GM21526 (cell line): ENCODE results near the gene SEC61A2.
"Not testable (repeated sequence)": the region's sequence is repeated elsewhere in the genome, so short reads cannot be mapped to it uniquely, and the experiment has no call there.

Source experiments
- ATAC-seq: cut with Tn5 transposase; IDR thresholded peaks from one replicate; pipeline ENCODE4 v1.9.1; 2021; ENCODE audit warnings: moderate library complexity; ENCODE audit not compliant: unreplicated experiment, low FRiP score

SEC61A2 gene

DNA sequence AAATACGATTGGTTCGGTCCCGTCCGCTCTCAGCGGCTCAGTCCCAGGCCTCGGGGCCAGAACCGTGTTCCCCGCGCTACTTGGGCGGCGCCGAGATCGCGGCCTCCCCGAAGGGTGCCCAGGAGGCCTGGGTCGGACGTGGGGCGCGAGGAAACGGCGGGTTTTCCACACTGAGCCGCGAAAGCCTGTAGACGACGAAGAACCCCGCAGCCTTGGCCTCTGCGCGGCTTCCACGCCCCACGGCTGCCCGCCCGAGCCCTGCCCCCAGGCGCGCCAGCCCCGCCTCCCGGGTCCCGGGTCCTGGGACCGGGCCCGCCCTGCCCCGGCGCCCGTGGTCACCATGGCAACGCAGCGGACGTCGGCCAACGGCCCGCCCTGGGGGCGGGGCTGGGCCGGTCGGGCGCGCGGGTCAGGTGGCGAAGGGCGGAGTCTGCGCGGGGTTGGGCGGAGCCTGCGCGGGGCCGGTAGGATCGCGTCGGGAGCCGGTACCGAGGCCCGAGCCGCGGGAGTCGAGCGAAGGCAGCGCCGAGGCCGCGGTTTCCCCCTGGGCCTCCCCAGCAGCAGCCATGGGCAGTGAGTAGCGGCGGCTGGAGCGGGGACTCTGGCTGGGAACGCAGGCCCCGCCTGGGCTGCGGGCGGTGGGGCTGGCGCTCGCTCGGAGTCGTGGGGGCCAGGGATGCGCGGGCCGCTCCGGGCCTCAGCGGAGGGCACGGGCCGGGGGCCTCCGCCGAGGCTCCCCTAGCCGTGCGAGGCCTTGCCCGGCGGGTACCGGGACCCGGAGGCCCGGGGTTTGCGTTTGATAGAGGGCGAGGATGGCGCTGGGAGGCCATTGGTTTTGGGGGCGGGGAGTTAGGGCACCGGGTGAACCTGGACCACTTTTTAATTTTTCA is at the start of gene SEC61A2:
SEC61A2 (plus strand) TSS at position 456 of the 890 bp plus-strand sequence; CDS start at position 567, 111 bp downstream.
- ATAC-seq = peak; percentile 83

GRCh38 chr10:12081470-12081869 is 48.0 kb upstream of the SEC61A2 start:
- ATAC-seq = no peak

DNA sequence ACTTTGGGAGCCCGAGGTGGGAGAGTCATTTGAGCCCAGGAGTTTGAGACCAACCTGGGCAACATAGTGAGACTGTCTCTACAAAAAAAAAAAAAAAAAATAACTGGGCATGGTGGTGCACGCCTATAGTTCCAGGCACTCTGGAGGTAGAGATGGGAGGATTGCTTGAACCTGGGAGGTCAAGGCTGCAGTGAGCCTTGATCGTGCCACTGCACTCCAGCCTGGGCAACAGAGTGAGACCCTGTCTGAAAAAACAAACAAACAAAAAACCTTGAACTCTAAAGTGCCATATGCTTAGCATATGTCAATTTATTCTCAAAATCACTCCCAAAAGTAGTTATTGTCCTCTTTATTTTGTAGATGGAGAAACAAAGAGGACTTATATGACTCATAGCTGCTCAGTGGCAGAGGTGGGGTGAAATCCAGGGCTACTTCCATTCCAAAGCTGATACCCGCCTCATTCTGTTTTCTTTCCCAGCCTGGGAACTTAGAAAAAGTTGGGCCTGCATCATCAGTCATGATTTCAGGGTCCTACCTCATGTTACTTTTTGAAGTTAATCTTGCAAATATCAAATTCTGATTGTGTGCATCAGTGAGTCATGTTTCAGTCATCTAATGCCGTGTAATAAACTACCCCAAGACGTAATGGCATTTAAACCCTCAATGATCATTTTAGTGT is 47.5 kb upstream of the SEC61A2 start:
- ATAC-seq = no peak

DNA sequence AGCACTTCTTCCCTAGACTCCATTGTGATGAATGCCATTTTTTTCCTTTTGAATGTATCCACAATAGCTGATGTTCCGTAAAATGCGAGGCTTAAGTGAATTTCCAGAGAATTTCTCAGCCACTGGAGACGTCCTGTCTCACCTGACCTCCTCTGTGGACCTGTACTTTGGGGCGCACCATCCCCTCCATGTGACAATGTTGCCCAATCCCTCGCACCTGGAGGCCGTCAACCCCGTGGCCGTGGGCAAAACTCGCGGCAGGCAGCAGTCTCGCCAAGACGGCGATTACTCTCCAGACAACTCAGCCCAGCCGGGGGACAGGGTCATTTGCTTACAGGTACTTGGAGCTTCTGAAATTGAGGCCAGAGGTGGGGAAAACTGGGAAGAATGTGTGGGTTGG is 40.6 kb upstream of the SEC61A2 start:
- no peak for ATAC-seq

DNA sequence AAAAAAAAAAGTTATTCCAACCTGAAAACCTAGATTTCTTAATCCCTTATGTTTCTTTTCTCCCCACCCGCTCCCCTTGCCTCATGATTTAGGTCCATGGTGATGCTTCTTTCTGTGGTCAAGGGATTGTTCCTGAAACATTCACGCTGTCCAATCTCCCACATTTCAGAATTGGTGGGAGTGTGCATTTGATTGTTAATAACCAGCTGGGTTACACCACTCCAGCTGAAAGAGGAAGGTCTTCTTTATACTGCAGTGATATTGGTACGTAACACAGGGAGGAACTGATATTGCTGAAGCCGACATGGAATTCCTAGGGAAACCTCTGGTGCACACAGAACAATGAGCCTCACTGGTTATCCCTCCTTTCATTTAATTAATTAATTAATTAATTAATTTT is 38.1 kb upstream of the SEC61A2 start:
- no peak for ATAC-seq

DNA sequence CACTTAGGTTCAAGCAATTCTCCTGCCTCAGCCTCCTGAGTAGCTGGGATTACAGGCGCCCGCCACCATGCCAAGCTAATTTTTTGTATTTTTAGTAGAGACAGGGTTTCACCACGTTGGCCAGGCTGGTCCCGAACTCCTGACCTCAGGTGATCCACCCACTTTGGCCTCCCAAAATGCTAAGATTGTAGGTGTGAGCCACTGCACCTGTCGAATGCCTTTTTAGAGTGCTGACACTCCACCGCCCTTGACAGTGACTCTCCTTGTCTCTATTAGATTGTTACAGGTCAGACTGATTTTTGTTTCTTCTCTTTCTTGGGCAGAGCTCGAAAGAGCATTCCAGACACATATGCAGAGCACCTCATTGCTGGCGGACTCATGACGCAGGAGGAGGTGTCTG is 32.1 kb upstream of the SEC61A2 start:
- not testable (repeated sequence) for ATAC-seq

DNA sequence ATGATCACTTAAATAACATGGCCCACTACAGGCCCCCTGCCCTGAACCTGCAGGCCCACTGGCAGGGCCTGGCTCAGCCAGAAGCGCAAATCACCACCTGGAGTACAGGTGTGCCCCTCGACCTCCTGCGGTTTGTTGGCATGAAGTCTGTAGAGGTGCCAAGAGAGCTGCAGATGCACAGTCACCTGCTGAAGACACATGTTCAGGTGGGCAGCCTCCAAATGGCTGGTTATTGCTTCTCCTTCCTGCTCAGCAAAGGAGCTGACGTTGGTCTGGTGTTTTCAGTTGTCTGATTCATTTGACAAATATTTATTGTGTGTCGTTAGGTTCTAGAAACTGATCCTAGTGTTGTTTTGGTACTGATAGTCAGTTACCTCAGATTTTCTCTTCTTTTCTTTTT is 31.7 kb upstream of the SEC61A2 start:
- ATAC-seq = no peak

DNA sequence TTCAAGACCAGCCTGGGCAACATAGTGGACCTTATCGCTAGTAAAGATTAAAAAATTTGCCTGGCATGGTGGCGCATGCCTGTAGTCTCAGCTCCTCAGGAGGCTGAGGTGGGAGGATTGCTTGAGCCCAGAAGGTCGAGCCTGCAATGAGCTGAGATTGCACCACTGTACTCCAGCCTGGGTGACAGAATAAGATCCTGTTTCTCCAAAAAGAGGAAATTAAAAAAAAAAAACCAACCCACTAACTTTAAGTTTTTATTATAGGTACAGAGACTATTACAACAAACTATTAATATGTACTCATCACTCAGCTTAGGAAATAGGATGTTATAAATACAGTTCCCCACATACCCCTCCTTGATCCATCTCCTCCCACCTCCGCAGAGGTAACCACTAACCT is 30.5 kb upstream of the SEC61A2 start:
- no peak for ATAC-seq

DNA sequence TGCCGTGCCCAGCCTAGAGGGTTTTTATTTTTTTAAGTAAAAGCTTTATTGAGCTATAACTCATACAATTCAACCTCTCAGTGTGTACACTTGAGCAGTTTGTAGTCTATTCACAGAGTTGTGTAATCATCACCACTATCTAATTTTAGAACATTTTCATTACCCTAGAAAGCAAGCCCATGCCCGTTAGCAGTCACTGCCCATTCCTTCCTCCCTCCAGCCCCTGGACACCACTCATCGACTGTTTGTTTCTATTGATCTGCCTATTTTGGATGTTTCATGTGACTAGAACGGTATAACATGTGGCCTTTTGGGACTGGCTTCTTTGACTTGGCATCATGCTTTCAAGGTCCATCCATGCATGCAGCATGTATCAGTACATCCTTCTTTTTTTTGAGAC is 25.7 kb upstream of the SEC61A2 start:
- no peak for ATAC-seq

DNA sequence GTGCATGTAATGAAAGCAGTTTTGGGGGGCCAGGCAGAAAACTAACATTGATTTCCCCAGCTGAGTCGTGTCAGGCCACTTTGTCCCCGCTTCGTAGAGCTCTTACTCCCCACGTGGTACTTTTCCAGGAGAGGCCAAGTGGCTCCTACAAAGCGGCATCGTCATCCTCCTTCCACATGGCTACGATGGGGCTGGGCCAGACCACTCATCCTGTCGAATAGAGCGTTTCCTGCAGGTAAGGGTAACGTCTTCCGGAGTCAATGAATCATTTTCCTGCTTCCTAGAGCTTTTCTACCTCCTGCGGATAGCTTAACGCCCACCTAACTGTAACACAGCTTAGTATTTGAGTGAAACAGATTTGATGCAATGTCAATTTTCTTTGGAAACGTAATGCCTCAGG is 21.7 kb upstream of the SEC61A2 start:
- no peak for ATAC-seq

DNA sequence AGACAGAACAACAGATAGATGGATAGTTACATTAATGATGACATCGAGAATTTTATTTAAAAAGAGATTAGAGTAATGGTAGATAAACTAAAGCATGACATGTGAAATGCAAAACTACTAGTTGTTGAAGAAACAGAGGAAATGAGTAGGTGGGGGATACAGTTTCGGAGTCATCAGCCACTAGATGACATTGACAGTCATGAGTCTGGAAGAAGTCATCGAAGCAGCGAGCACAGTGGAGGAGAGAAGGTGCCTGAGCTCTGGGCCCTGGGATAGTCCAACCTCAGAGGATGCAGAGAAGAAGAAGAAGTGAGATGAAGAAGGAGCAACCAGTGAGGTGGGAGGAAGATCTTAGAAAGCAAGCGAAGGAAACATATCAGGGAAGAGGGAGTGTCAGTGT is 20.2 kb upstream of the SEC61A2 start:
- ATAC-seq = no peak

DNA sequence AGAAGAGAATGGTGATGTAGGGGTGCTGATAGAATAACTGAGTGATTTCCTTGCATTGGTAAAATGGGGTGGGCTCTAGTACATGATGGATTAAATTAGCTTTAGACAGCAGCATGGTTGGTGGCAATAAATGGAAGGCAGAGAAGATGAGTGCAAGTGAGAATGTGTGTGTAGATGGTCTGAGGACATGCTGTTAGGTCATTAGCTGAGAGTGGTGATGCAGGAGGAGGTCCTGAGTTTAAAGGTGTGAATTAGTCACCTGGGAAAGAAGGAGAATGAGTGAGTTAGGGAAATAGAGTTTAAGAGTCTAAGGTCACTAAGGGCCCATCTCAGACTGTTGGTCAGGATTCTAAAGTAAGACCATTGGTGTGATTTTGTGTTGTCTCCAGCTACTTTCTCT is 17.9 kb upstream of the SEC61A2 start:
- ATAC-seq = no peak

GRCh38 chr10:12113627-12114026 is 15.8 kb upstream of the SEC61A2 start:
- no peak for ATAC-seq

DNA sequence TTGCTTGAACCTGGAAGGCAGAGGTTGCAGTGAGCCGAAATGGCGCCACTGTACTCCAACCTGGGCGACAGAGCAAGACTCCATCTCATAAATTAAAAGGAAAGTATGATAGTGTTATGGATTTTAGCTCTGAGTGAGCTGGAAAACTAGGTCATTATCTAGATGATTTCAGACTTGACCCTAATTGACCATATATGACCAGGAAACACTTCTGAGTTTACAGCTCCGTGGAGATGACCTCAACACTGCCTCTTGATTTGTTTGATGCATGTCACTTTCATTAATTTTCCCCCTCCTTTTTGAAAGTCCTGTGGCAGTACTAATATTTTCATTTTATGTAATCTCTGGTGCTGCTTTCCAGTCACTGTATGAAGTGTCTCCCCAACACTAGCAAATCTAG is 7.8 kb upstream of the SEC61A2 start:
- no peak for ATAC-seq

GRCh38 chr10:12130237-12130872 is 878 bp downstream of the SEC61A2 start:
- peak; percentile 41 for ATAC-seq

DNA sequence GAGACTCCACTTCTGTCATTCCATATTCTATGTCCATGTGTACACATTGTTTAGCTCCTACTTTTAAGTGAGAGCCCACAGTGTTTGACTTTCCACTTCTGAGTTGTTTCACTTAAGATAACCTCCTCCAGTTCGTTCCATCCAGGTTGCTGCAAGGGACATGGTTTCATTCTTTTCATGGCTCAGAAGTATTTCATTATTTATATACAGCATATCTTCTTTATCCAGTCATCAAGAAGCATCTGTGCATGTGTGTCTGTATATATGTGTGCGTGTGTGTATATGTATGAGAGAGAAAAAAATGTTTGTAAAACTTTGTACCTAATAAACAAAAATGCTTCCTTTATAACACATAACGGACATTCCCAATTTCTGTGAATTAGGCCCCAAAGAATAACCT is 6.2 kb downstream of the SEC61A2 start:
- no peak for ATAC-seq

DNA sequence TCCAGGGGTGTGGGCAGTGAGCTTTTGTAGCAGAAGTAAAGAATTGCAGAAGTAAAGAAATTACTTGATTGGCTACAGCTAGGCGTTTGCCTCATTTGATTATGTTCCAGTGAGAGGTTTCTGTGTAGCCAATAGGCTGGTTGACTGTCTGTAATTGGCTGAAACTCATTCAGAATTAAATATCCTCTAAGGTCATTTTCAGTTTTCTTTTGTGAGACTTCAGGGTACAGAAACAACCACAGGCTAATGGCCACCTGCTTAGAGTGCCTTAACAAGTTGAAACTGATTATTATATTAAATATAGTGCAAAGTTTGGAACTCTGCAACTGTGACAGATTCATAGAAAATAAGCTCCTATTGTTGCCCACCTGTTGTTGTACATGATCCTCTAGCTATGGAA is 10.6 kb downstream of the SEC61A2 start:
- ATAC-seq = no peak

- ATAC-seq = no peak
These were observed 15.1 kb downstream of the SEC61A2 start for GRCh38 chr10:12144538-12144937.

DNA sequence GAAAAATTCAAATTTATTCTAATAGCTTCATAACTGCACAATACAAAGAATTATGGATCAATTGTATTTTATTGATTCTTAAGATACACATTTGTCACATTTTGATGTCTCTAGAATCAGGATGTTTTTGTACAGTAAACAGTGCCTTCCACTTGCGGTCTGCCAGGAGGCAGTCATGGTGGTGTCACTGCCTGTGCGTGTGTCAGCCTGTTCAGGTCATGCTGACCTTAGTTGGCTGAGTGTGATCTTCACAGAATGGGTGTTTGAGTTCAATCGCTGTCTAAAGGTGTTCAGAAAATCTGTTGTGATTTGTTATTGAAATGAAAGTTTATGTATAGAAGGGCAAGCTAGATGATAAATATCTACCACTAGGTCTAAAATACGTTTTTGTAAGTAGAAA is 20.7 kb downstream of the SEC61A2 start:
- ATAC-seq = no peak

DNA sequence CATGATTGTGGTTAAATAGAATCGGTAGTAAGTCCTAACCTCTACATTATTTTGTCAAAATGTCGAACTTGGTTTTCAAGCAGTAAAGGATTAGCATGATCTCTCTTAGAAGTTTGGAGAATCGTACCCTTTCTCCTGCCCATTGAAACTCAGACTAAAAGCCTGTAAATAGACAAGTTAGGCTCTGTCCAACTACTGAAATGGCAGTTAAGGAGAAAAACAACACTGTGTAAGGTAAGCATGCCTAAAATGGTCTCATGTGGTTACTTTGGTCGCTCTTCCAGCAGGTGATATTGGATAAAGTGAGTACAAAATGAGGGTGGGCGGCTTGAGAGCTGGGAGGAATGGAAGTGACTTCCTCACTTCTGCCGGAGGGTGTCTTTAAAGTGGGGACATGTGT is 25.0 kb downstream of the SEC61A2 start:
- no peak for ATAC-seq

DNA sequence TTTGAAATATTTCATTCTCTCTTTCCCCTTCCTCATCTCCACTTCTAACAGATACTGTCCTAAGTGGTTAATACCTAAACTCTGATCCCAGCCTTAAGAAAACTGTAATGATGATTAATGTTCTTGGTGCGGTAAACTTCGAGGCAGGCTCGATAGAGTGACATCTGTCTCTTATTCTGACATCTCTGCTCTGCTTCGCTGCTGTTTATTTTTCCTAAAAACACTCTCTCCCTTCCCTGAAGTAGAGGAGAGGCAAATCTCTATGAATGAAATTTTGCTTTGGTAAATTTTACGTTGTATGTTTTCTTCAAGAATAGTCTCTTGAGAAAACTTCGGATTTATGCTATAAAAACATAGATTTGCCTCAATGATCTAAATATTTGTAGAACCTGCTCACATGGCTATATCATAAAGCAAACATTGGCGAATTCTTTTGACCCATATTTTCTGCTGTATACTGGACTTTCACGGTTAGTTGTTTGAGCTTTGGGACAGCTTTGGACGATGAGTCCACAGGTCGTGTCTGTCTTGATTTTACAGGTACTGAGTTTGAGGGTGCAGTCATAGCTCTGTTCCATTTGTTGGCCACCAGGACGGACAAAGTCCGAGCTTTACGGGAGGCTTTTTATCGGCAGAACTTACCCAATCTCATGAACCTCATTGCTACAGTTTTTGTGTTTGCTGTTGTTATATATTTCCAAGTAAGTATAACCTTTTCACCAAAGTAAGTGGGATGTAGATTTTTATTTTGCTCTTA is 27.1 kb downstream of the SEC61A2 start:
- ATAC-seq = no peak
